Measurements from ENCODE around the gene MFSD2A. TPM values are rescaled to one million over a fixed set of nuclear protein-coding genes. Genes with fewer than 3 reads are reported as not detected.
A peak's percentile ranks its signal among the peaks of the same experiment; 100 is the strongest.

The MFSD2A gene
- total and polyA plus RNA-seq, 9 of the 15 experiments (the other 6 are each of a cell fraction or from before 2014, with no cell fraction given), result 0.06 to 0.40 (median 0.15) TPM; not detected in 4

DNA sequence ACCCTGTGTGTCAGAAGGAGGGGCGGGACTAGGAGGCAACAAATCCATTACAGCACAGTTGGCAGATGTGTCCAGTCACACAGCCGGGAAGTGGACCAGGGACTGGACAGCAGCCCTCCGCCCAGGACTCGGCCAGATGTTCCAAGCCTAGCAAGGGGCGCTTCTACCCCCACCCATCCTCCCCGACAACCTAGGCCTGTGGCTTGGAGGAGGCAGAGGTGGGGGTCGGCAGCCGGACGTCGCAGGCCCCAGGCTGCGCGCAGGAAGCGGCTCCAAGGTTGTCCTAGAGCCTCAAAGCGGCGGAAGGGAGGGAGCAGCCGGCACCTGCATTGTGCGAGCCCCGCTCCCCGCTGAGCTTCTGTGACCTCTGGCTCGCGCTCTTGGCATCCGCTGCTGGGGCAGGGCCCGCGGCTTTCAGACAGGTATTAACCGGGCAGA is 32.7 kb upstream of the MFSD2A start (continued):
- TF ChIP-seq, protein P1, sequence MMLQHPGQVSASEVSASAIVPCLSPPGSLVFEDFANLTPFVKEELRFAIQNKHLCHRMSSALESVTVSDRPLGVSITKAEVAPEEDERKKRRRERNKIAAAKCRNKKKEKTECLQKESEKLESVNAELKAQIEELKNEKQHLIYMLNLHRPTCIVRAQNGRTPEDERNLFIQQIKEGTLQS (IDR thresholded peaks at IDR 0.05), result no peak
- TF ChIP-seq, protein P1 (CRISPR knock-in tag; conservative IDR thresholded peaks at IDR 0.05), result no peak
- TF ChIP-seq ZNF232 (CRISPR knock-in tag; IDR thresholded peaks at IDR 0.05) (no peak), BACH1 (tag; IDR thresholded peaks at IDR 0.05) (no peak), RB1 (IDR thresholded peaks at IDR 0.05; ENCODE audit: low read depth) (no peak), ZNF436 (CRISPR knock-in tag; IDR thresholded peaks at IDR 0.05) (no peak)

DNA sequence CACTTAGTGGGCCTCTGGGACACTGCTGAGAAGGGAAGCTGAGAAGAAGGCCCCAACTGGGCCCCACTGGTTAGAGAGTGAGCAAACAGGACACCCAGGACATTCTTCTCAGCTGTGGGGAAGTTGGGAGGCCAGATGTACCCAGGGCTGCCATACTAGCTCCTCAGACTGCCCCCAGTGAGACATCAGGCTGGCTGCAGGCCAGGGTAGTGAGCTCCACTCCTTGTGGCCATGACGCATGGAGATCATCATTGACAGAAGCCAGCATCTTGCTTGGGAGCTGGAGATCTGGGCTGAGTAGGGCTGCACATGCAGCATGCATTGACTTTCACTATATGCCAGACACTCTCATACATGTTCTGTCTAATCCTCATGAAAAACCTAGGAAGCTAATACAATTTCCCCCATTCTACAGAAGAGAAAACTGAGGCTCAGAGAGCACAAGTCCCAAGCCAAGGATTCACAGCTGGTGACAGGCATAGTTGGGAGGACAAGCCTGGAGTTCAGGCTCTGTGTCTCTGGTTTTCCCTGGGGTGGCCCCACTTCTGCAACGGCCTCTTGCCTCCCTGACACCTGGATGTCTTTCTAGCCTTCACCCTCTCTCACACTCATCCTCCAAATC is 29.1 kb upstream of the MFSD2A start:
- H3K4me2 ChIP-seq (ENCODE audit: insufficient read depth, low read length), result no peak overlapping the region
- BruUV-seq (replicated peaks), result no TSS peak
- FAIRE-seq, result no peak
- no peaks in the 10 kb centered on the region for H3K9me3 ChIP-seq (replicated peaks; ENCODE audit: control insufficient read depth, insufficient read depth, low read depth, low read length)
- peaks cover 22 to 62% of the 10 kb centered on the region in 2 experiments; a peak in 4 of 5 replicates for H3K27me3 ChIP-seq (ENCODE audit: control insufficient read depth in 2 of 2, insufficient read depth in 2 of 2, low read length in 2 of 2)
- ChIA-PET CTCF (ENCODE audit: low intra/inter-chr PET ratio) (no interaction called here), POLR2A (interaction anchor here (0.6 to 1.2 kb wide), 7 partner anchors 14 to 115 kb away, joined by 3 to 4 read pairs (median 3); partner anchors contain the start of gene CAP1)
- H3K9me1 ChIP-seq (ENCODE audit: control insufficient read depth, insufficient read depth, low read length), result no peaks in the 10 kb centered on the region
- DNase-seq (ENCODE audit: extremely low read depth in 1 of 4, low spot score in 3 of 4), result no peak
- no peaks in the 10 kb centered on the region for H4K20me1 ChIP-seq (replicated peaks; ENCODE audit: control insufficient read depth, insufficient read depth, low read length)
- no peak overlapping the region for H3K4me3 ChIP-seq
- no peak overlapping the region for H3K27ac ChIP-seq (ENCODE audit: extremely low read depth, low read depth, low read length)
- H3K4me1 ChIP-seq (replicated peaks in 1 of 2; ENCODE audit: control insufficient read depth in 2 of 2, insufficient read depth in 2 of 2, low read length in 2 of 2), result peaks cover 0 to 5% of the 10 kb centered on the region in 2 experiments; a peak in 2 of 5 replicates
- peak overlapping the region in 1 of 2 experiments; percentile 27; a peak in 1 of 4 replicates for H3K9ac ChIP-seq (ENCODE audit: insufficient read depth in 1 of 2, low read depth in 2 of 2, low read length in 2 of 2)
- no peaks in the 10 kb centered on the region for H3K36me3 ChIP-seq (ENCODE audit: control insufficient read depth, insufficient read depth, low read length)
- ATAC-seq, result no peak; the same call in 2 of the 3 replicates
- intact Hi-C loops (cut with micrococcal nuclease) (no loop called here), in situ Hi-C loops (cut with MboI) (no loop called here)
- H2AFZ ChIP-seq (ENCODE audit: low read depth, low read length), result no peak overlapping the region
- WGBS (ENCODE audit: insufficient coverage, low coverage, missing lambda C conversion rate), result 13% methylated on average over 2 of the region's 2 CpGs
- no peaks in the 10 kb centered on the region for H3K79me2 ChIP-seq (ENCODE audit: control insufficient read depth, insufficient read depth, low read length)
- peak in 1 of 2 experiments; percentile 11; a peak in 1 of 4 replicates for TF ChIP-seq KDM1A (IDR thresholded peaks at IDR 0.05)
- TF ChIP-seq, protein P2, sequence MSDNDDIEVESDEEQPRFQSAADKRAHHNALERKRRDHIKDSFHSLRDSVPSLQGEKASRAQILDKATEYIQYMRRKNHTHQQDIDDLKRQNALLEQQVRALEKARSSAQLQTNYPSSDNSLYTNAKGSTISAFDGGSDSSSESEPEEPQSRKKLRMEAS (CRISPR knock-in tag; IDR thresholded peaks at IDR 0.05), result 0 out of 2 replicates have a peak, but pooled peaks have one; percentile 3
- TF ChIP-seq RBM25 (IDR thresholded peaks at IDR 0.05; ENCODE audit: low read depth, low read length, severe bottlenecking), result peak; percentile 79
- TF ChIP-seq, protein P3, sequence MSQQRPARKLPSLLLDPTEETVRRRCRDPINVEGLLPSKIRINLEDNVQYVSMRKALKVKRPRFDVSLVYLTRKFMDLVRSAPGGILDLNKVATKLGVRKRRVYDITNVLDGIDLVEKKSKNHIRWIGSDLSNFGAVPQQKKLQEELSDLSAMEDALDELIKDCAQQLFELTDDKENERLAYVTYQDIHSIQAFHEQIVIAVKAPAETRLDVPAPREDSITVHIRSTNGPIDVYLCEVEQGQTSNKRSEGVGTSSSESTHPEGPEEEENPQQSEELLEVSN (IDR thresholded peaks at IDR 0.05; ENCODE audit: borderline replicate concordance in 1 of 2, extremely low read depth in 1 of 2, insufficient read depth in 1 of 2, insufficient read length in 1 of 2, low read depth in 1 of 2, low read length in 1 of 2, poor library complexity in 1 of 2, severe bottlenecking in 1 of 2), result no peak

Data from K562 (cell line).